Measurements from ENCODE around the gene ANKRD50.

ANKRD50 gene

GRCh38 chr4:124635331-124635730, 77.2 kb downstream of the ANKRD50 start:
- no peak for DNase-seq

GRCh38 chr4:124633285-124633941, 79.1 kb downstream of the ANKRD50 start:
- no peak for DNase-seq

GRCh38 chr4:124632439-124632838, 80.1 kb downstream of the ANKRD50 start:
- DNase-seq = no peak

- DNase-seq = peak; percentile 73
Observed at GRCh38 chr4:124631760-124632159, 80.8 kb downstream of the ANKRD50 start.

- DNase-seq = no peak
Observed at GRCh38 chr4:124629681-124630080, 82.9 kb downstream of the ANKRD50 start.

Measured in MV-4-11 (cell line).